Measurements from ENCODE around the gene ZNF417. TPM values are rescaled to one million over a fixed set of nuclear protein-coding genes. Genes with fewer than 3 reads are reported as not detected.

ZNF417 gene
- total and polyA plus RNA-seq, 2 of the 4 experiments (the other 2 are of a cell fraction): 4.0 to 23.1 TPM

DNA sequence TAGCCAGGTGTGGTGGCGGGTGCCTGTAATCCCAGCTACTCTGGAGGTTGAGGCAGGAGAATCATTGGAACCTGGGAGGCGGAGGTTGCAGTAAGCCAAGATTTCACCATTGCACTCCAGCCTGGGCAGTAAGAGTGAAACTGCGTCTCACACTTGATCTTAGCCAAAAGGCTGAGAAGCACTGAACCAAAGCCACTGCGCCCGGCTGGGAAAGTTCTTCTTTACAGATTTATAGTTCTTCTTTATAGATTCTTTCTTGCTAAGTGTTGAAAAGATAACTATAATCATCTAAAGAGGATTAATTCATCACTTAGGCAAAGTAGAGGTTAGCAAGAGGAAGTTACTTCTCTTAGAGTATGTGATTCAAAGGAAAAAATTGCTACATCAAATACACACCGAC, 11.1 kb downstream of the ZNF417 start:
- 100% methylated on average over 1 of the region's 6 CpGs; no CpG with 5 or more reads in 1 of the 2 experiments for WGBS, 2 experiments (ENCODE audit: extremely low coverage in 2 of 2, insufficient read length in 1 of 2)
- H3K23ac ChIP-seq (ENCODE audit: low read depth, low read length): no peak overlapping the region
- dilution Hi-C loops (cut with HindIII; ENCODE audit: low sequenced_read_pairs, unreplicated experiment): no loop called here
- CTCF ChIA-PET: interaction anchor here (0.6 kb wide), 1 partner anchor 382 kb away, joined by 9 read pairs; no protein-coding TSS in a partner anchor
- no peak overlapping the region for H3K4me3 ChIP-seq (ENCODE audit: insufficient read depth, low read depth, low read length)
- peaks cover 23% of the 10 kb centered on the region for H3K36me3 ChIP-seq (ENCODE audit: control insufficient read depth, insufficient read depth, low read length)
- H3K18ac ChIP-seq (ENCODE audit: low read depth, low read length): no peak overlapping the region
- no peak overlapping the region for H3K4ac ChIP-seq (ENCODE audit: low read depth, low read length)
- H3K4me2 ChIP-seq (ENCODE audit: low read depth, low read length): no peak overlapping the region
- intact Hi-C loops (cut with micrococcal nuclease): no loop called here
- in situ Hi-C loops (cut with MboI; ENCODE audit: low sequenced_read_pairs): no loop called here
- H2AK5ac ChIP-seq (ENCODE audit: low read depth, low read length): no peak overlapping the region
- no peak overlapping the region for H4K8ac ChIP-seq (ENCODE audit: low read depth in 2 of 2, low read length in 2 of 2)
- ATAC-seq (ENCODE audit: low read depth) (no peak), DNase-seq (no peak)
- no peaks in the 10 kb centered on the region for H4K20me1 ChIP-seq (ENCODE audit: insufficient read depth, low read length)
- H3K9me1 ChIP-seq (ENCODE audit: insufficient read depth, low read length): no peaks in the 10 kb centered on the region
- no peak overlapping the region for H3K56ac ChIP-seq (ENCODE audit: extremely low read depth, insufficient read depth, low read length)
- no peak overlapping the region for H2AFZ ChIP-seq (replicated peaks; ENCODE audit: low read length, poor library complexity)
- no peak overlapping the region for H3K27ac ChIP-seq (ENCODE audit: insufficient read depth, low read length)
- POLR2A ChIA-PET (ENCODE audit: unreplicated experiment): no interaction called here
- H2AK9ac ChIP-seq (replicated peaks; ENCODE audit: low read depth, low read length, poor library complexity): no peak overlapping the region
- no peak overlapping the region for H3K14ac ChIP-seq (replicated peaks; ENCODE audit: low read depth, low read length)
- TF ChIP-seq BHLHE40 (IDR thresholded peaks at IDR 0.05; ENCODE audit: low read depth, low read length) (no peak), ELK1 (IDR thresholded peaks at IDR 0.05; ENCODE audit: borderline replicate concordance, low read depth, low read length) (no peak), CEBPB (IDR thresholded peaks at IDR 0.05; ENCODE audit: low read depth, low read length) (no peak), POLR2A (IDR thresholded peaks at IDR 0.05; ENCODE audit: low read depth, low read length) (no peak), CTCF (conservative IDR thresholded peaks at IDR 0.05; ENCODE audit: low read depth, low read length) (no peak), CHD1 (IDR thresholded peaks at IDR 0.05; ENCODE audit: low read depth, low read length) (no peak), MXI1 (IDR thresholded peaks at IDR 0.05; ENCODE audit: borderline replicate concordance, low read depth, low read length) (no peak), RAD21 (IDR thresholded peaks at IDR 0.05; ENCODE audit: low read length) (no peak), FOS (IDR thresholded peaks at IDR 0.05; ENCODE audit: low read depth, low read length) (no peak)
- TF ChIP-seq, protein P1, sequence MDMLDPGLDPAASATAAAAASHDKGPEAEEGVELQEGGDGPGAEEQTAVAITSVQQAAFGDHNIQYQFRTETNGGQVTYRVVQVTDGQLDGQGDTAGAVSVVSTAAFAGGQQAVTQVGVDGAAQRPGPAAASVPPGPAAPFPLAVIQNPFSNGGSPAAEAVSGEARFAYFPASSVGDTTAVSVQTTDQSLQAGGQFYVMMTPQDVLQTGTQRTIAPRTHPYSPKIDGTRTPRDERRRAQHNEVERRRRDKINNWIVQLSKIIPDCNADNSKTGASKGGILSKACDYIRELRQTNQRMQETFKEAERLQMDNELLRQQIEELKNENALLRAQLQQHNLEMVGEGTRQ (IDR thresholded peaks at IDR 0.05; ENCODE audit: low read depth, low read length): no peak
- no peaks in the 10 kb centered on the region for H3K4me1 ChIP-seq (ENCODE audit: control insufficient read depth, insufficient read depth, low read length)
- H4K91ac ChIP-seq (ENCODE audit: insufficient read depth, low read depth, low read length): no peak overlapping the region
- no peak overlapping the region for H3K9ac ChIP-seq (ENCODE audit: low read depth, low read length)
- no peak overlapping the region for H2BK20ac ChIP-seq (ENCODE audit: low read depth, low read length)
- BruUV-seq (replicated peaks): no TSS peak
- H3K79me1 ChIP-seq (ENCODE audit: low read depth in 1 of 2, low read length in 2 of 2): no peaks in the 10 kb centered on the region; a peak in 2 of 4 replicates
- no peak overlapping the region for H2BK120ac ChIP-seq (ENCODE audit: low read depth, low read length)
- no peak overlapping the region for H2BK15ac ChIP-seq (ENCODE audit: low read depth, low read length)
- H2BK5ac ChIP-seq (ENCODE audit: low read depth, low read length, poor library complexity, severe bottlenecking): no peak overlapping the region
- H3K9me3 ChIP-seq (ENCODE audit: control insufficient read depth, insufficient read depth, low read length): peaks cover 5% of the 10 kb centered on the region; the same call in 1 of the 2 replicates
- no peaks in the 10 kb centered on the region for H3K27me3 ChIP-seq (ENCODE audit: control insufficient read depth, insufficient read depth, low read length)
- no peak overlapping the region for H4K5ac ChIP-seq (ENCODE audit: low read depth, low read length)

Measured in IMR-90 (cell line).